Endothelial cell of umbilical vein (primary cell): ENCODE measurements around the gene ARHGAP15. TPM values are rescaled to one million over a fixed set of nuclear protein-coding genes. Genes with fewer than 3 reads are reported as not detected.

Experiments used
- BruUV-seq: library from RNA; stranded (reverse); fragments of 400-500 nt; replicated peaks from 2 replicates; lab custom pipeline; 2021; lab: Mats Ljungman, UMichigan
- CTCF ChIA-PET: fragments of 300-600, 350-600 bp; sonication (Branson Sonifier 250); formaldehyde crosslinking; loops from one replicate; lab custom pipeline; 2021; ENCODE audit warnings: antibody characterized with exemption, inconsistent platforms; lab: Charles Lee
- POLR2A ChIA-PET: fragments of 300-600, 350-600 bp; sonication (Branson Sonifier 250); formaldehyde crosslinking; loops from one replicate; lab custom pipeline; 2021; ENCODE audit warnings: antibody characterized with exemption, inconsistent platforms; lab: Charles Lee
- DNase-seq: peaks from one replicate; pipeline ENCODE4 v3.0.0-alpha.2; 2011; ENCODE audit warnings: low read depth, low spot score
- FAIRE-seq: peaks from 2 replicates; lab custom pipeline; 2011; peaks lifted over from hg19 to GRCh38; lab: Jason Lieb, UNC
- H2AFZ ChIP-seq: 2 replicates; pipeline ENCODE4 v1.6.0; 2012; ENCODE audit warnings: low read depth, low read length, control low read depth, inconsistent platforms
- H3K27ac ChIP-seq: 2 replicates; pipeline ENCODE4 v1.5.1; 2011; ENCODE audit warnings: low read depth, mild to moderate bottlenecking, control low read depth, low read length, moderate library complexity; ENCODE audit not compliant: insufficient read depth
- H3K27me3 ChIP-seq, 2 experiments: 2 replicates each; pipeline versions ENCODE4 v1.6.0 to v1.6.1; 2011; ENCODE audit warnings: low read length in 2 of 2, mixed read lengths in 1 of 2; ENCODE audit not compliant: control insufficient read depth in 2 of 2, insufficient read depth in 2 of 2
- H3K36me3 ChIP-seq, 2 experiments: 2 replicates in 1 of 2; 3 replicates in 1 of 2; pipeline ENCODE4 v1.5.1; 2011; ENCODE audit warnings: low read length in 2 of 2, mild to moderate bottlenecking in 1 of 2, moderate library complexity in 1 of 2; ENCODE audit not compliant: control insufficient read depth in 2 of 2, insufficient read depth in 2 of 2; ENCODE audit errors: extremely low read depth in 1 of 2
- H3K4me1 ChIP-seq: 3 replicates; pipeline ENCODE4 v1.5.1; 2011; ENCODE audit warnings: mild to moderate bottlenecking, low read length; ENCODE audit not compliant: control insufficient read depth, insufficient read depth; ENCODE audit errors: extremely low read depth
- H3K4me2 ChIP-seq: 2 replicates; pipeline ENCODE4 v1.6.1; 2011; ENCODE audit warnings: low read length, control low read depth, mixed read lengths; ENCODE audit not compliant: insufficient read depth
- H3K4me3 ChIP-seq, 3 experiments: fragments of 200-600 bp in 1 of 3; sonication (generic), shearing (Covaris generic) in 1 of 3; replicated peaks in 1 of 3; 2 replicates each; pipeline ENCODE4 v1.5.1; 2011 to 2016; ENCODE audit warnings: control low read depth in 3 of 3, low read length in 3 of 3, mild to moderate bottlenecking in 2 of 3, inconsistent platforms in 1 of 3, low read depth in 1 of 3, moderate library complexity in 1 of 3; ENCODE audit not compliant: insufficient read depth in 1 of 3
- H3K79me2 ChIP-seq: 2 replicates; pipeline ENCODE4 v1.6.0; 2012; ENCODE audit warnings: low read length, inconsistent platforms; ENCODE audit not compliant: control insufficient read depth, insufficient read depth
- H3K9ac ChIP-seq: replicated peaks from 2 replicates; pipeline ENCODE3; 2011; ENCODE audit warnings: low read length, control low read depth; ENCODE audit not compliant: insufficient read depth; ENCODE audit errors: extremely low read depth
- H3K9me1 ChIP-seq: replicated peaks from 3 replicates; pipeline ENCODE4 v1.6.0; 2011; ENCODE audit warnings: mild to moderate bottlenecking, low read length; ENCODE audit not compliant: control insufficient read depth, insufficient read depth; ENCODE audit errors: extremely low read depth
- H3K9me3 ChIP-seq: replicated peaks from 2 replicates; pipeline ENCODE4 v1.5.1; 2012; ENCODE audit warnings: low read length, inconsistent platforms; ENCODE audit not compliant: control insufficient read depth, insufficient read depth
- H4K20me1 ChIP-seq: replicated peaks from 2 replicates; pipeline ENCODE3; 2011; ENCODE audit warnings: mild to moderate bottlenecking, low read length; ENCODE audit not compliant: control insufficient read depth, insufficient read depth; ENCODE audit errors: extremely low read depth
- EZH2 ChIP-seq: IDR thresholded peaks from 2 replicates; pipeline ENCODE4 v1.6.1; 2012; ENCODE audit warnings: borderline replicate concordance, low read depth, mild to moderate bottlenecking, moderate library complexity, low read length, inconsistent platforms; ENCODE audit not compliant: severe bottlenecking
- FOS ChIP-seq: IDR thresholded peaks from 2 replicates; pipeline ENCODE4 v1.6.1; 2011; ENCODE audit warnings: mild to moderate bottlenecking, low read length, moderate library complexity, borderline replicate concordance; ENCODE audit not compliant: insufficient read depth
- GATA2 ChIP-seq: IDR thresholded peaks from 2 replicates; pipeline ENCODE4 v1.7.0; 2011; ENCODE audit warnings: low read depth, mild to moderate bottlenecking, moderate library complexity, mixed read lengths, low read length; ENCODE audit not compliant: insufficient read length, insufficient read depth
- JUN ChIP-seq: IDR thresholded peaks from 2 replicates; pipeline ENCODE4 v1.6.1; 2011; ENCODE audit warnings: borderline replicate concordance, low read depth; ENCODE audit not compliant: insufficient read length, insufficient read depth
- POLR2A ChIP-seq: IDR thresholded peaks from 2 replicates; pipeline ENCODE4 v1.6.1; 2012; ENCODE audit warnings: low read depth, mild to moderate bottlenecking, control low read depth, low read length
- POLR2AphosphoS5 ChIP-seq: IDR thresholded peaks from 2 replicates; pipeline ENCODE4 v1.6.1; 2012; ENCODE audit warnings: low read depth, mild to moderate bottlenecking, control low read depth, low read length, moderate library complexity; ENCODE audit not compliant: insufficient read depth
- dilution Hi-C: fragments of 300-500 bp; cut with MboI; formaldehyde crosslinking; loops from one replicate; pipeline ENCODE4 v1.15.0; 2019; ENCODE audit warnings: low sequenced_read_pairs; ENCODE audit not compliant: extremely low pct_ligation_motif_present
- intact Hi-C: fragments of 100-400 bp; cut with micrococcal nuclease; formaldehyde crosslinking; loops from one replicate; pipeline ENCODE4 v1.10.0; 2022
- polyA plus RNA-seq, 4 experiments: library from polyadenylated mRNA; depleted of rRNA in 3 of 4; stranded (reverse) in 3 of 4; unstranded in 1 of 4; fragments of >200 nt; gene quantifications; 2 replicates each; pipeline versions ENCODE4 v1.2.1 to v1.2.3, GENCODE V29; 2011 to 2012; ENCODE audit warnings: missing spikeins in 1 of 4
- total RNA-seq: library from RNA; stranded (reverse); gene quantifications from 2 replicates; pipeline ENCODE4 v1.2.3, GENCODE V29; 2021
- TF ChIP-seq, protein P1 (sequence below): IDR thresholded peaks from 2 replicates; pipeline ENCODE4 v1.6.1; 2011; ENCODE audit not compliant: insufficient read depth, insufficient read length

ARHGAP15 gene
- total and polyA plus RNA-seq, 2 donors (not counting 3 experiments of a cell fraction or from before 2014, with no cell fraction given) = not detected

DNA sequence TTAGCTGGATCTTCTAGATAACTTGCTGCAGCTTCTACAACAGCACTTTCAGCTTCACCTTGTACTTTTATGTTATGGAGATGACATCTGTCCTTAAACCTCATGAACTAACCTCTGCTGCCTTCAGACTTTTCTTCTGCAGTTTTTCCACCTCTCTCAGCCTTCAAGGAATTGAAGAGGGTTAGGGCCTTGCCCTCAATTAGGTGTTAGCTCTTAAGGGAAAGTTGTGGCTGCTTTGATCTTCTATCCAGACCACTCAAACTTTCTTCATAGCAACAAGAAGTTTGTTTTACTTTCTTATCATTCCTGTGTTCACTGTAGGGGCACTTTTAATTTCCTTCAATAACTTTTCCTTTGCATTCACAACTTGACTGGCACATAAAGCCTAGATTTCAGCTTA is 52.3 kb downstream of the ARHGAP15 start:
- CTCF ChIA-PET = interaction anchor here (0.7 kb wide), 1 partner anchor 147 kb away, joined by 3 read pairs; no protein-coding TSS in a partner anchor

DNA sequence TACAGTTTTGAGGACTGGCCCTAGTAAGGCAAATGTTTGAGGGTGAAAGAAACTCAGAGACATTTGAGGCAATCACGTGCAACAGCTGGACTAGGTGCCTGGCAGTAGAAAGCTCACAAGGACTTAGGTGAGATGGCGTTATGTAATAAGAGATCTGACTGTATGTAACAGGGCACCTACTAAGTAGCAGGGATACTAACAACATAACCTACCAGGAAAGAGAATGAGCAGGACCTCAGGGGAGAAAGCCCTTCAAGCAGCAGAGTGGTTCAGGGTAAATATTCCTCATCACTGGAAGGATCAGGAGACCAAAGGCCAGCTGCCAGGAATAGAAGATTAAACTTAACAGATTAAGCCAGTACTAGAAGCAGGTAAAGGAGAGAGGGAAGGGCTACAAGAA is 53.4 kb downstream of the ARHGAP15 start:
- BruUV-seq = no TSS peak
- intact Hi-C loops (no loop called here), dilution Hi-C loops (no loop called here)
- Histone ChIP-seq H4K20me1 (no peaks in the 10 kb centered on the region), H3K4me3 (no peak overlapping the region), H3K4me2 (no peak overlapping the region), H2AFZ (no peak overlapping the region), H3K9ac (no peak overlapping the region), H3K9me3 (no peaks in the 10 kb centered on the region), H3K9me1 (no peaks in the 10 kb centered on the region), H3K36me3 (no peaks in the 10 kb centered on the region), H3K27ac (no peak overlapping the region), H3K4me1 (no peaks in the 10 kb centered on the region), H3K79me2 (no peaks in the 10 kb centered on the region), H3K27me3 (peaks cover 0 to 3% of the 10 kb centered on the region in 2 experiments)
- DNase-seq (no peak), FAIRE-seq (no peak)
- ChIA-PET POLR2A (no interaction called here), CTCF (interaction anchor here (1.4 kb wide), 1 partner anchor 23 kb away, joined by 7 read pairs; no protein-coding TSS in a partner anchor)
- TF ChIP-seq JUN = no peak
- no peak for TF ChIP-seq POLR2A
- no peak for TF ChIP-seq EZH2
- TF ChIP-seq POLR2AphosphoS5 = no peak
- TF ChIP-seq FOS = no peak
- no peak for TF ChIP-seq GATA2

More for the DNA sequence above, 52.3 kb downstream of the ARHGAP15 start:
- Histone ChIP-seq H3K9me3 (no peaks in the 10 kb centered on the region), H2AFZ (no peak overlapping the region), H3K79me2 (no peaks in the 10 kb centered on the region), H3K9ac (no peak overlapping the region), H4K20me1 (no peaks in the 10 kb centered on the region), H3K36me3 (no peaks in the 10 kb centered on the region), H3K9me1 (no peaks in the 10 kb centered on the region), H3K27me3 (peaks cover 0 to 3% of the 10 kb centered on the region in 2 experiments), H3K4me1 (no peaks in the 10 kb centered on the region), H3K27ac (no peak overlapping the region), H3K4me2 (no peak overlapping the region), H3K4me3 (no peak overlapping the region)
- intact Hi-C loops (no loop called here), dilution Hi-C loops (no loop called here)
- DNase-seq = no peak
- TF ChIP-seq, protein P1, sequence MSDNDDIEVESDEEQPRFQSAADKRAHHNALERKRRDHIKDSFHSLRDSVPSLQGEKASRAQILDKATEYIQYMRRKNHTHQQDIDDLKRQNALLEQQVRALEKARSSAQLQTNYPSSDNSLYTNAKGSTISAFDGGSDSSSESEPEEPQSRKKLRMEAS = no peak
- TF ChIP-seq JUN = no peak
- BruUV-seq = no TSS peak
- POLR2A ChIA-PET = no interaction called here
- FAIRE-seq = no peak
